Right ventricle myocardium superior (tissue), 1 donor: ENCODE results near the gene MEF2C. TPM values are rescaled to one million over a fixed set of nuclear protein-coding genes. Genes with fewer than 3 reads are reported as not detected.

Experiments used
- ATAC-seq: fragments of 200-7000 bp; cut with Tn5 transposase; one replicate; pipeline ENCODE4 v1.9.1; 2020; ENCODE audit warnings: mild to moderate bottlenecking; ENCODE audit not compliant: poor library complexity
- DNase-seq: peaks from one replicate; pipeline ENCODE4 v3.0.0-alpha.2; 2020
- intact Hi-C: fragments of 100-400 bp; cut with DNase I; formaldehyde crosslinking; loops from one replicate; pipeline ENCODE4 v1.11.2; 2022
- total RNA-seq: library from RNA; stranded (reverse); fragmentation: NEBNext Ultra II Directional; extraction: Animal tissue kit (Norgen Biotek cat#: 25700); gene quantifications from one replicate; pipeline ENCODE4 v1.2.1, GENCODE V29; 2021
- donor health status: DM: no; HTN: yes; CAD: no; lungs with severe emphysema.

Gene MEF2C
- total RNA-seq, 1 donor from 2014 or later: 52.3 TPM

GRCh38 chr5:88724201-88724600 lies 158.8 kb downstream of the MEF2C start:
- DNase-seq (no peak), ATAC-seq (no peak)
- intact Hi-C loops: no loop called here

GRCh38 chr5:88722546-88723073 lies 160.4 kb downstream of the MEF2C start:
- intact Hi-C loops: no loop called here
- no peak for ATAC-seq
- DNase-seq: no peak

GRCh38 chr5:88719434-88719833 lies 163.6 kb downstream of the MEF2C start:
- intact Hi-C loops: no loop called here
- ATAC-seq: no peak

GRCh38 chr5:88718736-88719135 lies 164.2 kb downstream of the MEF2C start:
- intact Hi-C loops: no loop called here
- DNase-seq (no peak), ATAC-seq (no peak)

More at GRCh38 chr5:88719434-88719833, 163.6 kb downstream of the MEF2C start:
- DNase-seq: no peak

GRCh38 chr5:88716101-88716500 lies 166.9 kb downstream of the MEF2C start:
- intact Hi-C loops: no loop called here
- ATAC-seq (no peak), DNase-seq (no peak)

GRCh38 chr5:88715503-88715902 lies 167.5 kb downstream of the MEF2C start:
- ATAC-seq (no peak), DNase-seq (no peak)
- intact Hi-C loops: no loop called here

- ATAC-seq (no peak), DNase-seq (no peak)
- intact Hi-C loops: no loop called here
Observed at GRCh38 chr5:88713818-88714217, 169.2 kb downstream of the MEF2C start.

- DNase-seq (no peak), ATAC-seq (no peak)
- intact Hi-C loops: no loop called here
Observed at GRCh38 chr5:88708682-88709398, 174.1 kb downstream of the MEF2C start.

- ATAC-seq: no peak
- intact Hi-C loops: no loop called here
- DNase-seq: no peak
Observed at GRCh38 chr5:88708021-88708420, 175.0 kb downstream of the MEF2C start.

GRCh38 chr5:88707216-88707965 lies 175.6 kb downstream of the MEF2C start:
- DNase-seq (no peak), ATAC-seq (no peak)

GRCh38 chr5:88702332-88702731 lies 180.7 kb downstream of the MEF2C start:
- ATAC-seq (no peak), DNase-seq (no peak)
- intact Hi-C loops: no loop called here

More at GRCh38 chr5:88707216-88707965, 175.6 kb downstream of the MEF2C start:
- intact Hi-C loops: no loop called here

GRCh38 chr5:88700121-88700520 lies 182.9 kb downstream of the MEF2C start:
- no peak for DNase-seq
- ATAC-seq: no peak
- intact Hi-C loops: no loop called here

- ATAC-seq: no peak
- no peak for DNase-seq
- intact Hi-C loops: no loop called here
Observed at GRCh38 chr5:88698290-88698689, 184.7 kb downstream of the MEF2C start.

GRCh38 chr5:88696466-88696865 lies 186.5 kb downstream of the MEF2C start:
- ATAC-seq (no peak), DNase-seq (no peak)

GRCh38 chr5:88695931-88696330 lies 187.1 kb downstream of the MEF2C start:
- DNase-seq (no peak), ATAC-seq (no peak)
- intact Hi-C loops: no loop called here

More at GRCh38 chr5:88696466-88696865, 186.5 kb downstream of the MEF2C start:
- intact Hi-C loops: no loop called here

GRCh38 chr5:88695232-88695631 lies 187.8 kb downstream of the MEF2C start:
- ATAC-seq: no peak
- intact Hi-C loops: no loop called here
- no peak for DNase-seq

- DNase-seq (no peak), ATAC-seq (no peak)
- intact Hi-C loops: no loop called here
Observed at GRCh38 chr5:88694023-88694679, 188.8 kb downstream of the MEF2C start.

- no peak for ATAC-seq
- intact Hi-C loops: no loop called here
- DNase-seq: no peak
Observed at GRCh38 chr5:88693071-88693932, 189.7 kb downstream of the MEF2C start.
